Measurements from ENCODE around the gene TRHDE.
A peak's percentile ranks its signal among the peaks of the same experiment; 100 is the strongest.

Gene TRHDE, protein sequence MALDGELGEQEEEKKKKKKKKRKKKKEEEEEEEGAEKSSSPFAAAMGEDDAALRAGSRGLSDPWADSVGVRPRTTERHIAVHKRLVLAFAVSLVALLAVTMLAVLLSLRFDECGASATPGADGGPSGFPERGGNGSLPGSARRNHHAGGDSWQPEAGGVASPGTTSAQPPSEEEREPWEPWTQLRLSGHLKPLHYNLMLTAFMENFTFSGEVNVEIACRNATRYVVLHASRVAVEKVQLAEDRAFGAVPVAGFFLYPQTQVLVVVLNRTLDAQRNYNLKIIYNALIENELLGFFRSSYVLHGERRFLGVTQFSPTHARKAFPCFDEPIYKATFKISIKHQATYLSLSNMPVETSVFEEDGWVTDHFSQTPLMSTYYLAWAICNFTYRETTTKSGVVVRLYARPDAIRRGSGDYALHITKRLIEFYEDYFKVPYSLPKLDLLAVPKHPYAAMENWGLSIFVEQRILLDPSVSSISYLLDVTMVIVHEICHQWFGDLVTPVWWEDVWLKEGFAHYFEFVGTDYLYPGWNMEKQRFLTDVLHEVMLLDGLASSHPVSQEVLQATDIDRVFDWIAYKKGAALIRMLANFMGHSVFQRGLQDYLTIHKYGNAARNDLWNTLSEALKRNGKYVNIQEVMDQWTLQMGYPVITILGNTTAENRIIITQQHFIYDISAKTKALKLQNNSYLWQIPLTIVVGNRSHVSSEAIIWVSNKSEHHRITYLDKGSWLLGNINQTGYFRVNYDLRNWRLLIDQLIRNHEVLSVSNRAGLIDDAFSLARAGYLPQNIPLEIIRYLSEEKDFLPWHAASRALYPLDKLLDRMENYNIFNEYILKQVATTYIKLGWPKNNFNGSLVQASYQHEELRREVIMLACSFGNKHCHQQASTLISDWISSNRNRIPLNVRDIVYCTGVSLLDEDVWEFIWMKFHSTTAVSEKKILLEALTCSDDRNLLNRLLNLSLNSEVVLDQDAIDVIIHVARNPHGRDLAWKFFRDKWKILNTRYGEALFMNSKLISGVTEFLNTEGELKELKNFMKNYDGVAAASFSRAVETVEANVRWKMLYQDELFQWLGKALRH

DNA sequence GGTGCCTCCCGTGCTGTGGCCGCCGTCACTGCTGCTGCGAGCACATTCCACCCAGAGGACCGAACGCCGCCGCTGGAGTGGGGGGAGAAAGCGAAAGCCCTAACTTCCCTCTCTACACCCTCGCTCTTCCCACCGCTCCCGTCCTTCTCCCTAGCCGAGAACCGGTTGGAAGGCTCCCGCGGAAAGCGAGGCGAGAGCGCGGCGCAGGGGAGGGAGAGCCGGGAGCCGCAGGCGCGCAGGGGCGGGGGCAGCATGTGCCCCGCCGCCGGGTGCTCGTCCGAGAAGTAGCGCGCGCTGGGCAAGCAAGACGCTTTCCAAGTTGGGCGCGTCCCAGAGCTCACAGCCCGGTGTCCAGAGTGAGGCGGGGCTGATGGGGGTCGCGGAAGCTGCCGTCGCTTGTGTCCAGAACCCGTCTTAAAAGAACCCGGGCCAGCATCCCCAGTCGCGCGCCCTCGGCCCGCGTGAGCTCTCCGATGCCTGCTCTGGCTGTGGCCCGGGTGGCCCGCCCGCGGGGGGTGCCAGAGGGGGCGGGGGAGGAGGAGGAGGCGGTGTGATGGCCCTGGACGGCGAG is at the start of gene TRHDE:
TRHDE (plus strand) TSS at position 280 of the 571 bp plus-strand sequence; CDS start at position 554, 274 bp downstream.
- peak; percentile 58 to 69 for DNase-seq

- no peak for DNase-seq
Measured at GRCh38 chr12:72226510-72226909, 45.7 kb upstream of the TRHDE start.

DNA sequence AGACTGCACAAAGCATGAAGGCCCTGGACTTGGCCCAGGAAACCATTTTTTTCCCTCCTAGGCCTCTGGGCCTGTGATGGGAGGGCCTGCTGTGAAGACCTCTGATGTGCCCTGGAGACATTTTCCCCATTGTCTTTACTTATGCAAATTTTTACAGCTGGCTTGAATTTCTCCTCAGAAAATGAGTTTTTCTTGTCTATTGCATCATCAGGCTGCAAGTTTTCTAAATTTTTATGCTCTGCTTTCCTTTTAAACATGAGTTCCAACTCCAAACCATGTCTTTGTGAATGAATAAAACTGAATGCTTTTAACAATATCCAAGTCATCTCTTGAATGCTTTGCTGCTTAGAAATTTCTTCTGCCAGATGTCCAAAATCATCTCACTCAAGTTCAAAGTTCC is 43.7 kb upstream of the TRHDE start:
- DNase-seq = no peak

GRCh38 chr12:72230589-72230988 is 41.6 kb upstream of the TRHDE start:
- no peak for DNase-seq

GRCh38 chr12:72234886-72235285 is 37.3 kb upstream of the TRHDE start:
- DNase-seq = no peak

GRCh38 chr12:72236071-72236705 is 36.0 kb upstream of the TRHDE start:
- no peak for DNase-seq

DNA sequence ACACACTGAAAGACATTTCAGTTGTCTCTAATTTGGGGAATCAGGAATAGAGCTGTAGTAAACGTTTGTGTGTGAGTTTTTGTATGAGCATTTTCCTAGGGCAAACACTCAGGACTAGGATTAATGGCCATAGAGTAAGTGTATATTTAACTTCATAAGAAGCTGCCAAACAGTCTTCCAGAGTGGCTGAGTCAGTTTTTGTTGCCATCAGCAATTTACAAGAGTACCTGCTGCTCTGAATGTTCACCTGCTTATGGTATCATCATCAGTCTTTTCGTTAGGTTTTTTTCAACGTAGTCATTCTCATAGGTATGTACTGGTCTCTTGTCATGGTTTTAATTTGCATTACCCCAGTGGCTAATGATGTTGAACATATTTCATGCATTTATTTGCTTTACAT is 30.6 kb upstream of the TRHDE start:
- DNase-seq = no peak

DNA sequence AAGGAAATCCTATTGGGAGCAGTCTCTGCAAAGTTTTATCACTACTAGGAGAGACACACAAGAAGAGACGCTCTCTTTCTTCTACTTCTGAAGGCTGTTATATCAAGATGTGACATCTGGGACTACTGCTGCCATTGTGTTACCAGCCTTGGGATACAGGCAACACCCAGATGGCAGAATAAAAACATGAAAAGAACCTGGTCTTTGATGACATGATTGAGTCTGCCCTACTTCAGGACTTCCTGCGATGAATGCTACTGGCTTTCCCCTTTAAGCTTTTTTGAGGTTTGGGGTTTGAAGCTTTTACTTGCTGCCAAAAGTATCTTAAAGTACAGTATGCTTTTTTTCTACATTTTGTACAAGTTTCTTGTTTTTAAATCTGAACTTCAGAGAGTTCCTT is 29.2 kb upstream of the TRHDE start:
- DNase-seq = no peak

- no peak for DNase-seq
Measured at GRCh38 chr12:72246370-72246769, 25.8 kb upstream of the TRHDE start.

- no peak for DNase-seq
Measured at GRCh38 chr12:72250346-72250745, 21.8 kb upstream of the TRHDE start.

GRCh38 chr12:72256725-72257124 is 15.4 kb upstream of the TRHDE start:
- DNase-seq = no peak

GRCh38 chr12:72261885-72262284 is 10.3 kb upstream of the TRHDE start:
- no peak for DNase-seq

GRCh38 chr12:72264548-72265175 is 7.5 kb upstream of the TRHDE start:
- peak in 1 of 2 experiments; percentile 20 for DNase-seq

- DNase-seq = no peak
Measured at GRCh38 chr12:72267974-72268373, 4.2 kb upstream of the TRHDE start.

GRCh38 chr12:72268386-72268785 is 3.8 kb upstream of the TRHDE start:
- no peak for DNase-seq

DNA sequence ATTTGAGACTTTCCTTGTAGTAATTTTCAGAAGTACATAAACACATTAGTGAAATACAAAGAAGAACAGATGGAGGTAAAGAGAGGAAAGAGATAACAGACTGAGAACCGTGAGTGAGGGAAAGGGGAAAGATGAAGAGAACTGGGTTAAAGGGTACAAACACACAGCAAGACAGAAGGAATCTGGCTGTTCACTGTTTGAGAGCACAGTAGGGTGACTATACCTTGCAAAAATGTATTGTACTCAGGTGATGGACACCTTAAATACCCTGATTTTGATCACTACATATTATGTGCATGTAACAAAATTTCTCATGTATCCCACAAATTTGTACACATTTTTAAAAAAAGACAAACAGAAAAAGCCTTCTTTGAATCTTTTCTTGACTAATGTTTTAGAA is 2.7 kb upstream of the TRHDE start:
- DNase-seq = no peak

DNA sequence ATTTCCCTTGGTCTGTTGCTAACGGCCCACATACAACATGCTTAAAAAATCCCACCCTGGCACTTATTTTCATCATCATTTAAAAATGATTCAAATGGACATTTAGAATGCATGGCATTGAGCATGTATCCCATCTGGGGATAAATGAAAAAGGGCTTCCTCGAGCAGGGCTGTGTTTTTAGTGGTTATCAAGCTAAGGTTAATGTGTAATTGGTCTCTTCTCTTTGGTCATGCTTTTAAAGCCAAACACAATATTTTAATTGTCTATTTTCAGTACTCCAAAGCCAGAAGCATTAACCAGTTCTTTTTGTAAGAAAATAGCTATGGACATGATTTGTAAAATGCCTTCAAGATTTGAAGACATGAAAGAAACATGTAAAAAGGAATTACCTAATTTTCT is 1.9 kb upstream of the TRHDE start:
- DNase-seq = no peak

GRCh38 chr12:72270961-72271360 is 1.2 kb upstream of the TRHDE start:
- DNase-seq = no peak

GRCh38 chr12:72271451-72272090 is 599 bp upstream of the TRHDE start:
- peak; percentile 67 to 69 for DNase-seq

GRCh38 chr12:72272731-72273498 is 745 bp downstream of the TRHDE start:
- peak in 1 of 2 experiments; percentile 38 for DNase-seq

DNA sequence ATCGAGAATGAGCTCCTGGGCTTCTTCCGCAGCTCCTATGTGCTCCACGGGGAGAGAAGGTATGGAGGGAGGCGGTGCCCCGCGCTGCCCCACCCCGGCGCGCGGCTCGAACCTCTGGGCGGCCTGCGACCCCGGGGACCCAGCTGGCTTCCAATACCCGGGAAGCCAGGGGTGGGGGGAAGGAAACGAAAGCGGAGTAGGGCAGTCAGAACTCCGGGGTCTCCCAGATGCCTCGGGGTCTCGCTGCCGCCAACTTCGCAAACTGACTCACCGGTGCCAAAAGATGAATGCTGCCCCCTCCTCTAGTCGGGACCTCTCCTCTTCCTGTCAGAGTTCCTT is 1.3 kb downstream of the TRHDE start:
- DNase-seq = no peak
